HepG2 (cell line): ENCODE measurements around the gene MAN1B1. TPM values are rescaled to one million over a fixed set of nuclear protein-coding genes. Genes with fewer than 3 reads are reported as not detected.

ENCODE experiments used
- ATF5 ChIP-seq: sonication (generic); formaldehyde crosslinking; IDR thresholded peaks from 2 replicates; pipeline ENCODE4 v1.4.0; 2020; ENCODE audit warnings: mild to moderate bottlenecking, low read depth, missing genetic modification reagents
- BATF2 ChIP-seq: sonication (generic); formaldehyde crosslinking; IDR thresholded peaks from 2 replicates; pipeline ENCODE4 v1.8.0; 2022; ENCODE audit warnings: mild to moderate bottlenecking, missing genetic modification reagents, moderate library complexity
- BCLAF1 ChIP-seq: fragments of 450-650 bp; IDR thresholded peaks from 2 replicates; pipeline ENCODE4 v1.6.1; 2017; ENCODE audit warnings: mild to moderate bottlenecking
- GABPB1 ChIP-seq: IDR thresholded peaks from 2 replicates; pipeline ENCODE4 v1.6.1; 2016; ENCODE audit warnings: mild to moderate bottlenecking, missing genetic modification reagents, moderate library complexity, missing compliant biosample characterization
- HDAC2 ChIP-seq: sonication (generic); formaldehyde crosslinking; IDR thresholded peaks from 2 replicates; pipeline ENCODE4 v1.4.0; 2020; ENCODE audit warnings: missing genetic modification reagents
- MYC ChIP-seq: sonication (generic); formaldehyde crosslinking; IDR thresholded peaks from 2 replicates; pipeline ENCODE4 v1.9.0; 2021; ENCODE audit warnings: missing genetic modification reagents, borderline replicate concordance
- SOX5 ChIP-seq: IDR thresholded peaks from 2 replicates; pipeline ENCODE4 v1.6.1; 2016; ENCODE audit warnings: borderline replicate concordance
- TIGD3 ChIP-seq: sonication (generic); formaldehyde crosslinking; IDR thresholded peaks from 2 replicates; pipeline ENCODE4 v1.5.1; 2020; ENCODE audit warnings: mild to moderate bottlenecking, missing genetic modification reagents, borderline replicate concordance
- ZNF770 ChIP-seq: sonication (generic); formaldehyde crosslinking; IDR thresholded peaks from 2 replicates; pipeline ENCODE4 v1.5.0; 2020; ENCODE audit warnings: mild to moderate bottlenecking, missing genetic modification reagents
- ZNF773 ChIP-seq: sonication (generic); formaldehyde crosslinking; IDR thresholded peaks from 2 replicates; pipeline ENCODE4 v1.4.0; 2020; ENCODE audit warnings: missing genetic modification reagents, borderline replicate concordance
- ZXDC ChIP-seq: sonication (generic); formaldehyde crosslinking; IDR thresholded peaks from 2 replicates; pipeline ENCODE4 v1.5.0; 2020; ENCODE audit warnings: mild to moderate bottlenecking, missing genetic modification reagents
- polyA plus RNA-seq, 8 experiments: library from polyadenylated mRNA; depleted of rRNA in 3 of 8; stranded (reverse) in 7 of 8; unstranded in 1 of 8; fragments of >200 nt; fragmentation: Illumina TruSeq in 4 of 8; extraction: Trizol in 4 of 8; gene quantifications; 2 replicates each; pipeline versions ENCODE4 v1.2.1 to v1.2.3, GENCODE V29; 2011 to 2016; ENCODE audit warnings: low read depth in 4 of 8, missing spikeins in 1 of 8, mixed read lengths in 1 of 8; ENCODE audit not compliant: insufficient read depth in 1 of 8
- total RNA-seq, 5 experiments: library from RNA; depleted of rRNA; stranded (reverse); fragments of >200 nt; fragmentation: Illumina TruSeq; extraction: Trizol; gene quantifications; 2 replicates each; pipeline ENCODE4 v1.2.3, GENCODE V29; 2016; ENCODE audit warnings: low read depth in 1 of 5

The MAN1B1 gene
- total and polyA plus RNA-seq, 2 of the 13 experiments (the other 11 are each of a cell fraction or from before 2014, with no cell fraction given): 48.9 to 59.5 TPM

- TF ChIP-seq TIGD3 (CRISPR knock-in tag): no peak
- no peak for TF ChIP-seq ZXDC (CRISPR knock-in tag)
- no peak for TF ChIP-seq ZNF773 (CRISPR knock-in tag)
- TF ChIP-seq ZNF770: 0 out of 2 replicates have a peak, but pooled peaks have one; percentile 9
- TF ChIP-seq GABPB1 (CRISPR knock-in tag): no peak
- TF ChIP-seq BATF2 (CRISPR knock-in tag): no peak
- no peak for TF ChIP-seq SOX5 (CRISPR knock-in tag)
- peak; percentile 3; the same call in 1 of the 2 replicates for TF ChIP-seq HDAC2 (CRISPR knock-in tag)
- TF ChIP-seq ATF5: no peak
- TF ChIP-seq BCLAF1: no peak
- peak; percentile 36; the same call in 1 of the 2 replicates for TF ChIP-seq MYC
Measured at GRCh38 chr9:137068539-137069507, 18.0 kb upstream of the MAN1B1 start (continued).
